ENCODE data around the gene ELL2. TPM values are rescaled to one million over a fixed set of nuclear protein-coding genes. Genes with fewer than 3 reads are reported as not detected.

ELL2 gene
- polyA plus RNA-seq, 1 donor (not counting 4 experiments of a cell fraction or from before 2014, with no cell fraction given): 100 TPM

GRCh38 chr5:95848701-95849100, 113.0 kb downstream of the ELL2 start:
- no peaks in the 10 kb centered on the region for H3K9me1 ChIP-seq (ENCODE audit: control insufficient read depth, extremely low read depth, insufficient read depth, low read length)
- H3K4me1 ChIP-seq (ENCODE audit: control insufficient read depth, extremely low read depth, insufficient read depth, low read length): peaks cover 7% of the 10 kb centered on the region
- dilution Hi-C loops (cut with MboI; ENCODE audit: extremely low pct_ligation_motif_present, low sequenced_read_pairs): no loop called here
- no peak for DNase-seq (ENCODE audit: low read depth, low spot score)
- H3K4me3 ChIP-seq (ENCODE audit: control insufficient read depth in 2 of 3, extremely low read depth in 1 of 3, insufficient read depth in 2 of 3, low read depth in 1 of 3, low read length in 3 of 3): no peak overlapping the region
- no peaks in the 10 kb centered on the region for H3K36me3 ChIP-seq (ENCODE audit: control insufficient read depth in 2 of 2, extremely low read depth in 1 of 2, insufficient read depth in 2 of 2, low read length in 2 of 2)
- no peaks in the 10 kb centered on the region for H3K79me2 ChIP-seq (ENCODE audit: control insufficient read depth, insufficient read depth, low read length)
- H3K9me3 ChIP-seq (ENCODE audit: control insufficient read depth, low read depth, low read length): no peaks in the 10 kb centered on the region
- no peak for TF ChIP-seq EZH2 (IDR thresholded peaks at IDR 0.05; ENCODE audit: low read length)
- no peak for TF ChIP-seq CTCF (optimal IDR thresholded peaks at IDR 0.05 in 1 of 3, IDR thresholded peaks at IDR 0.05 in 1 of 3, conservative IDR thresholded peaks at IDR 0.05 in 1 of 3; ENCODE audit: extremely low read depth in 1 of 3, insufficient read depth in 2 of 3, low read length in 3 of 3)
- H3K27me3 ChIP-seq (ENCODE audit: control insufficient read depth, extremely low read depth, insufficient read depth, low read length): no peaks in the 10 kb centered on the region
- no peak overlapping the region for H3K4me2 ChIP-seq (ENCODE audit: control insufficient read depth, extremely low read depth, insufficient read depth, low read depth, low read length)
- no peak for FAIRE-seq
- no peaks in the 10 kb centered on the region for H4K20me1 ChIP-seq (ENCODE audit: control insufficient read depth, extremely low read depth, insufficient read depth, low read length)
- no peak overlapping the region for H2AFZ ChIP-seq (ENCODE audit: control insufficient read depth, low read length)
- H3K27ac ChIP-seq (ENCODE audit: control insufficient read depth, insufficient read depth, low read length): no peak overlapping the region
- H3K9ac ChIP-seq (ENCODE audit: control insufficient read depth, extremely low read depth, insufficient read depth, low read length): no peak overlapping the region

DNA sequence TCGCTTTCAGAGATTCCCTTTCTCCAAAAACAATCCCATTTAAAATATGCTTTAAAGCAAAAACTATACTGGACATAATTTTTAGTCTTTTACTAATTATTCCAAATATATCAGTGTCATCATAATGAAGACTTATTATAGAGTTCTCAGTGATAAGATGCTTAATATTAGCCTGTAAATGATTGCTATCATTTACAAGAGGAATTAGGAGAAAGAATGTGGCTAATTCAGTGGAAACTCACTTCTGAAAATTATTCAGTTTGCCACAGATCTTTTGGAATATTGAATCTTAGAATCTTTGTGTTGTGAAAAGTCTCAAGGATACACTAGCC, 114.4 kb downstream of the ELL2 start:
- Histone ChIP-seq H2AFZ (ENCODE audit: control insufficient read depth, low read length) (no peak overlapping the region), H3K27ac (ENCODE audit: control insufficient read depth, insufficient read depth, low read length) (no peak overlapping the region), H3K9me1 (ENCODE audit: control insufficient read depth, extremely low read depth, insufficient read depth, low read length) (no peaks in the 10 kb centered on the region), H3K4me3 (ENCODE audit: control insufficient read depth in 2 of 3, extremely low read depth in 1 of 3, insufficient read depth in 2 of 3, low read depth in 1 of 3, low read length in 3 of 3) (no peak overlapping the region), H3K36me3 (ENCODE audit: control insufficient read depth in 2 of 2, extremely low read depth in 1 of 2, insufficient read depth in 2 of 2, low read length in 2 of 2) (no peaks in the 10 kb centered on the region), H3K27me3 (ENCODE audit: control insufficient read depth, extremely low read depth, insufficient read depth, low read length) (no peaks in the 10 kb centered on the region), H4K20me1 (ENCODE audit: control insufficient read depth, extremely low read depth, insufficient read depth, low read length) (no peaks in the 10 kb centered on the region), H3K9me3 (ENCODE audit: control insufficient read depth, low read depth, low read length) (no peaks in the 10 kb centered on the region), H3K4me1 (ENCODE audit: control insufficient read depth, extremely low read depth, insufficient read depth, low read length) (peaks cover 7% of the 10 kb centered on the region), H3K79me2 (ENCODE audit: control insufficient read depth, insufficient read depth, low read length) (no peaks in the 10 kb centered on the region), H3K9ac (ENCODE audit: control insufficient read depth, extremely low read depth, insufficient read depth, low read length) (no peak overlapping the region), H3K4me2 (ENCODE audit: control insufficient read depth, extremely low read depth, insufficient read depth, low read depth, low read length) (no peak overlapping the region)
- FAIRE-seq (no peak), DNase-seq (ENCODE audit: low read depth, low spot score) (no peak)
- dilution Hi-C loops (cut with MboI; ENCODE audit: extremely low pct_ligation_motif_present, low sequenced_read_pairs): no loop called here
- TF ChIP-seq EZH2 (IDR thresholded peaks at IDR 0.05; ENCODE audit: low read length) (no peak), CTCF (optimal IDR thresholded peaks at IDR 0.05 in 1 of 3, IDR thresholded peaks at IDR 0.05 in 1 of 3, conservative IDR thresholded peaks at IDR 0.05 in 1 of 3; ENCODE audit: extremely low read depth in 1 of 3, insufficient read depth in 2 of 3, low read length in 3 of 3) (no peak)
